Kidney capillary endothelial cell (primary cell): ENCODE measurements around the gene AKR1B15.

ENCODE experiments used
- DNase-seq: peaks from one replicate; pipeline ENCODE4 v3.0.0-alpha.2; 2018; ENCODE audit warnings: low spot score

Gene AKR1B15

GRCh38 chr7:134618756-134619530 lies 70.0 kb downstream of the AKR1B15 start:
- no peak for DNase-seq

DNA sequence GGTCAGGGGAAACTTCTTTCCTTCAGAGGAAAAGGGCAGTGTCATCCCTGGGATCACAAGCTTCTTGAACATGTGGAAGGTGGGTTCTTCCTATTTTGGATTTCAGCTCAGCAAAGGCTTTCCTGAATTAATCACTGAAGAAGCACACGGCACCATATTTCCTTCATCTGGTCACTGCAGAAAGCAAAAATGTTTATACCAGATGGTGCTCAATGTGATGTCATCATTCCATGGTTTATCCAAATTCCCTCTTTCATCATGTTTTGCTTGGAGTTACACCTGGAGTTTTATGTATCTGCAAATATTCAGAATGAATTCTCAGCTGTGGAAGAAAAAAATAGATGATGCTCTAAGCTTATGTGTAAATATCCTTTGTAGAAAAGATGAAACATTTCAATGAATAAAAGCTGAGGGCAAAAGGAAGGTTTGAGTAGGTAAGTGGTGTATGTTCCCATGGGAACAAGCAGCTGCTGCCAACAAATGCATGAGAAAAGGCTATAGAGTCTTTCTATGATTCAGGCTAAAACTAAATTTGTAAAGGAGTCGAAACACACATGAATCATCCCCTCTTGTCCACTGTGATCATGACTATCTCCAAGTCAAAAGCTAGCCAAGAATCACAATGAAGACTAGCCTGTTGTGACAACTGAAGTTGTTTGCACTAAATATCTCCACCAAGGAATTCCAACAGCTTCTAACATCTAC lies 70.9 kb downstream of the AKR1B15 start:
- DNase-seq, result peak; percentile 66

DNA sequence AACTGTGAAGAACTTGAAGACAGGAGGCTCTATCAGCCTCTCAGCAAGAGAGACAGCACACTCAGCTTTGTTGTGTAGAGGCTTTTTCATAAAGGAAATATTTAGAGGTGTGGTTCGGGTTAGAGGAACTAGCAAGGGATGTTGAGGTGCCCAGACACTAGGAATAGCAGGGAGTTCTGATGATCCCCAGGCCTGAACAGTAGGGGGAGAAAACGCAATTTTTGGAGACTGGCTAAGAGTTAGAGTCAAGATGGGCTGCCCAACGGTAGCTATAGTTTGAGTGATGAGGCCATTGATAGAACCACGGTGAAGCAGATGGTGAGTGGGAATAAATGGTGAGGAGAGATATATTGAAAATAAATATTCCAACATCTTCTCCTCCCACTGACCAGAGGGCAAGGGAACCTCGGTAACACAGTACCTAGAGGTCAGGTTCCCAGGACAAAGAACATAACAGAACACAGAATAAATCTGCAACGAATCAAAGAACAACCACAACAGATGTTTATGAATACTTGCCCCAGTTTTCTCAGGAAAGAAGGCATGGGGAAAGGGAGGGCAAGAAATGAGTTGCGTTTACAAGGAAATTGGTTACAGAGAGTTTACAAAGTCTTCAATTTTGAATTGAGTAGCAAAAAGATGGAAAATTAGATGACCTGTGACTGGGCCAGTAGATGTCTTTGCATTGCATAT lies 73.5 kb downstream of the AKR1B15 start:
- no peak for DNase-seq

DNA sequence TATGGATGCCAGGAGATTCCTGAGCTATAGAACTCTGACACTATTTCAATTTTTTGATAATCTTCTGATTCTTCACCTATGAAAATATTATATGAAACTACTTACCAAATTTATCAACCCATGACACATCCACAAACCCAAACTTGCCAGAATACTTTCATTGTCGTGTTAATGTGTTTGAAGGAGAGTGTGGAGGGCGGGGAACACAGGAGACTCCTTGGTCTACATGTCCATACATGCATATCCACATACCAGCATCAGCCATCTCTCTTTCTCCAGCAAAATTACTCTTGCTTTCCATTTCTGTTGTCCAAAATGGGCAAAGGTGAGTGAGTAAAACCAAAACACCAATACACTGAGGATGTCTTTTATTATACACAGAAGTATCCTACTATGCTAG lies 74.3 kb downstream of the AKR1B15 start:
- no peak for DNase-seq

DNA sequence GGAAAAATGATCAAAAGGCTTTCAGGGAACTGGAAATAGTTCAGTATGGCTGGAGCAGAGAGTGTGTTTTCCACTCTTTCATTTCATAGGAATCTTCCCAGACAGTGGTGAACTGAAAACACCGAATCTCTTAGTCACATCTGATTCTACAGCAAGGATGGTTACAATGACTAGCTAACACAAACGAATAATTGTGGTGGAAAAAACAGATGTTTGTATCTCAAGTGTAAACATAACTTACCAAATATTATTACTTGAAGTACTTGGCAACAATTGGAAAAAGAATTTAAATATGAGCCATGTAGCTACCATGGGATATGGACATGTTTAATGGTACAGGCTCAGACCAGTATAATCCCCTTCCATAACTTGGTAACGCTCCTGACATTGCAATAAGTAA lies 76.6 kb downstream of the AKR1B15 start:
- no peak for DNase-seq

DNA sequence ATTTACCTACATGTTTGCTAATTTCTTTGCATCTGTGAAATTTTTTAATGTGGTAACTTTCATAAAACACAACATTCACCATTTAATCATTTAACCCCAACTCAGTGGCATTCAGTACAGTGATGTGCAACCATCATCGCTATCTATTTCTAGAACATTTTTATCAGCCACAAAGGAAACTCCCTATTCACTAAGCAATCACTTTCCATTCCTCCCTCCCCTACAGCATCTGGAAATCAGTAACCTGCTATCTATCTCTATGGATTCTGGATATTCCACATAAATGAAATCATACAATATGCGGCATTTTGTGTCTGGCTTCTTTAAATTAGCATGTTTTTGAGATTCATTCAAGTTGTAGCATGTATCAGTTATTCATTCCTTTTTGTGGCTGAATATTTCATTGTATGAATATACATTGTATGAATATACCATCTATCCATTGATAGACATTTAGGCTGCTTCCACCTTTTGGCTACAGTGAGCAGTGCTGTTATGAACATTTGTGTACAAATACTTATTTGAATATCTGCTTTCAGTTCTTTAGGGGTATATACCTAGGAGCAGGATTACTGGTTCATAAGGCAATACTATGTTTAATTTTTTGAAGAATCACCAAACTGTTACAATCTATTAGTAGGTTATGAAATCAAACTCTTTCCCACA lies 78.3 kb downstream of the AKR1B15 start:
- DNase-seq, result no peak

GRCh38 chr7:134627775-134628153 lies 78.9 kb downstream of the AKR1B15 start:
- DNase-seq, result no peak

- DNase-seq, result no peak
Measured at GRCh38 chr7:134629445-134629844, 80.5 kb downstream of the AKR1B15 start.
